ENCODE data around the gene PEX5L. TPM values are rescaled to one million over a fixed set of nuclear protein-coding genes. Genes with fewer than 3 reads are reported as not detected.

The PEX5L gene
- total RNA-seq, 4 donors from 2014 or later, result 7.9 TPM; not detected in 3

- Histone ChIP-seq H3K27me3 (no peaks in the 10 kb centered on the region), H3K36me3 (no peaks in the 10 kb centered on the region), H3K27ac (no peak overlapping the region), H3K9me3 (no peaks in the 10 kb centered on the region), H3K4me3 (no peak overlapping the region), H3K4me1 (no peaks in the 10 kb centered on the region)
- 41 to 79% methylated on average over 3 to 5 of the region's 5 CpGs for WGBS, 2 donors (ENCODE audit: low coverage in 1 of 2)
- no peak for ATAC-seq
- TF ChIP-seq EP300 (IDR thresholded peaks at IDR 0.05) (no peak), POLR2A (IDR thresholded peaks at IDR 0.05) (no peak), POLR2AphosphoS5 (IDR thresholded peaks at IDR 0.05) (no peak), CTCF (IDR thresholded peaks at IDR 0.05) (no peak)
Measured at GRCh38 chr3:179872842-179873241, 163.9 kb downstream of the PEX5L start.

- Histone ChIP-seq H3K9me3 (no peaks in the 10 kb centered on the region), H3K4me1 (no peaks in the 10 kb centered on the region), H3K27ac (no peak overlapping the region), H3K4me3 (no peak overlapping the region), H3K27me3 (no peaks in the 10 kb centered on the region), H3K36me3 (no peaks in the 10 kb centered on the region)
- no peak for TF ChIP-seq POLR2AphosphoS5 (IDR thresholded peaks at IDR 0.05)
- no peak for TF ChIP-seq POLR2A (IDR thresholded peaks at IDR 0.05)
- no peak for TF ChIP-seq CTCF (IDR thresholded peaks at IDR 0.05)
- no peak for TF ChIP-seq EP300 (IDR thresholded peaks at IDR 0.05)
- no peak for ATAC-seq
- 59 to 69% methylated on average over 3 to 4 of the region's 4 CpGs for WGBS, 2 donors (ENCODE audit: low coverage in 1 of 2)
Measured at GRCh38 chr3:179871782-179872181, 165.0 kb downstream of the PEX5L start.

GRCh38 chr3:179868715-179869114 is 168.0 kb downstream of the PEX5L start:
- H3K4me3 ChIP-seq, result no peak overlapping the region
- no peak overlapping the region for H3K27ac ChIP-seq
- H3K27me3 ChIP-seq, result no peaks in the 10 kb centered on the region
- ATAC-seq, result no peak
- H3K36me3 ChIP-seq, result no peaks in the 10 kb centered on the region
- TF ChIP-seq CTCF (IDR thresholded peaks at IDR 0.05) (no peak), EP300 (IDR thresholded peaks at IDR 0.05) (no peak), POLR2A (IDR thresholded peaks at IDR 0.05) (no peak), POLR2AphosphoS5 (IDR thresholded peaks at IDR 0.05) (no peak)
- no peaks in the 10 kb centered on the region for H3K4me1 ChIP-seq
- WGBS, 2 donors (ENCODE audit: low coverage in 1 of 2), result 27 to 33% methylated on average over 4 to 5 of the region's 5 CpGs
- no peaks in the 10 kb centered on the region for H3K9me3 ChIP-seq

DNA sequence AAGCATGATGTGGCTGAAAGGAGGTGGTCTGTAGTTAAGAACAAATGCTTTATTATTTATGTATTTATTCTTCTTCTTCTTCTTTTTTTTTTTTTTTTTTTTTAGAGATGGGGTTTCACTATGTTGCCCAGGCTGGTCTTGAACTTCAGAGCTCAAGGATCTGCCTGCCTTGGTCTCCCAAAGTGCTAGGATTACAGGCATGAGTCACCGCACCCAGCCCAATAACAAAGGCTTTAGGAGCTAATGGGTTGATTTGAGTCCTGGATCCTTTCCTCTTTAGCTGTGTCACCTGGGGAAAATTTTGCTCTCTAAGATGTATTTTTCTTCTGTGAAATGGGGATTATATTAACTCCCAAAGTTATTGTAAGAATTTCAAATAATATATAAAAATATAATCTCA is 168.8 kb downstream of the PEX5L start:
- H3K4me3 ChIP-seq, result no peak overlapping the region
- no peak for ATAC-seq
- H3K27ac ChIP-seq, result no peak overlapping the region
- no peaks in the 10 kb centered on the region for H3K4me1 ChIP-seq
- H3K36me3 ChIP-seq, result no peaks in the 10 kb centered on the region
- 100% methylated on average over 1 of the region's 1 CpG; no CpG with 5 or more reads in 1 of the 2 donors for WGBS, 2 donors (ENCODE audit: low coverage in 1 of 2)
- H3K27me3 ChIP-seq, result no peaks in the 10 kb centered on the region
- TF ChIP-seq CTCF (IDR thresholded peaks at IDR 0.05) (no peak), EP300 (IDR thresholded peaks at IDR 0.05) (no peak), POLR2AphosphoS5 (IDR thresholded peaks at IDR 0.05) (no peak), POLR2A (IDR thresholded peaks at IDR 0.05) (no peak)
- no peaks in the 10 kb centered on the region for H3K9me3 ChIP-seq

DNA sequence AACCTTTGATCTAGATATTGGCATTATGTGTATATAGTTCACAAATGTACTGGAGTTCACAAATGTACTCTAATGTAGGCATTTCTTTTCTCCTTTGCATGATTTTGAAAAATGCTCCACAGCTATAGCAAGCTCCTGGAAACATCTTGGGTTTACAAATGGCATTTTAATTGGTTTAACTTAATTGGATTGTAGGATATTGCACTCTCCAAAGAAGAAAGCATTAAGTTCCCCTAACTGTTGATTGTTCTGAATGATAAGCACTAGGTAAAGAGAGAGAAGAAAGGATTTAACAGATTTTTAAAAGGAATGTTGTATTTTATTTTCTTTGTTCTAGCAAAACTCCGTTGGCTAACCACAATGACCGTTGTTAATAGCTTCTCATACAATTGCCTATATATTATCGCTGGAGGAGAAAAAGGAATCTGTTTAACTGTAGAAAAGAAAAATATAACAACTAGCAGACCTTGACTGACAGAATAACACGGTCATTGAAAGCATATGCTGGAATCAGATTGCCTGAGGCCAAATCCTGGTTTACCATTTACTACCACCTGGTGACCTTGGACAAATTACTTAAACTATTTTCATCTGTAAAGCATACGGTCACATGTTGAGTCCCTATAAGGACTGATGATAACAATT is 170.8 kb downstream of the PEX5L start:
- no peaks in the 10 kb centered on the region for H3K4me1 ChIP-seq
- WGBS, 2 donors (ENCODE audit: low coverage in 1 of 2), result 46 to 63% methylated on average over 5 of the region's 5 CpGs

More for the DNA sequence above, 170.8 kb downstream of the PEX5L start:
- no peaks in the 10 kb centered on the region for H3K36me3 ChIP-seq
- H3K9me3 ChIP-seq, result no peaks in the 10 kb centered on the region
- H3K27ac ChIP-seq, result no peak overlapping the region
- no peak overlapping the region for H3K4me3 ChIP-seq
- TF ChIP-seq POLR2AphosphoS5 (IDR thresholded peaks at IDR 0.05) (no peak), POLR2A (IDR thresholded peaks at IDR 0.05) (no peak), EP300 (IDR thresholded peaks at IDR 0.05) (no peak), CTCF (IDR thresholded peaks at IDR 0.05) (no peak)
- ATAC-seq, result no peak
- no peaks in the 10 kb centered on the region for H3K27me3 ChIP-seq

Data from gastroesophageal sphincter (tissue), 4 donors.